Posterior vena cava (tissue), 2 donors: ENCODE data around the gene SLIT1. TPM values are rescaled to one million over a fixed set of nuclear protein-coding genes. Genes with fewer than 3 reads are reported as not detected.

ENCODE experiments used
- DNase-seq: peaks from one replicate; pipeline ENCODE4 v3.0.0-alpha.2; 2020; ENCODE audit warnings: low spot score
- intact Hi-C, 2 donors: fragments of 100-400 bp; cut with DNase I; formaldehyde crosslinking; loops; one replicate each; pipeline versions ENCODE4 v1.14.1 to v1.14.2; 2022 to 2023
- total RNA-seq, 2 donors: library from RNA; stranded (reverse); fragmentation: NEBNext Ultra II Directional; extraction: Animal tissue kit (Norgen Biotek cat#: 25700); gene quantifications; one replicate each; pipeline ENCODE4 v1.2.1, GENCODE V29; 2021
- donor health status: DM: yes; HTN: yes; CAD: no.
- donor health status: DM: yes; HTN: yes; CAD: no.

The SLIT1 gene
- total RNA-seq, 2 donors from 2014 or later, result 0.23 to 0.33 TPM

GRCh38 chr10:97179311-97179710, 6.4 kb downstream of the SLIT1 start:
- DNase-seq, result no peak
- intact Hi-C loops, result no loop called here

DNA sequence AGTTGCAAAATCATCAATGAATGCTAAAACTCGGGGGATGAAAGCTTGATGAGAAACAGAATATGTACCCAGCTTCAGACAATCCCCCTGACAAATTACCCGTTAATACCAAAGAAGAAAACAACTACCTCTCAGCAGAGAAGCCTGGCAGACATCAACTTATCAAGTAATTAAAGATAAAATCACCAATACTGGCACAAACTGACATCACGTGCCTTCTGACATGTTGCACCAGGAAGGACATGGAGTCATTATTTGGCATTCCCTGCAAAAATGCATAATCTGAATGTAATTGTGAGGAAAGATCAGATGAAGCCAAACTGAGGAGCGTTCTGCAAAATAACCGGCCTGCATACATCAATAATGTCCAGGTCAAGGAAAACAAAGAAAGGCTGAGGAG, 7.7 kb downstream of the SLIT1 start:
- no peak for DNase-seq
- intact Hi-C loops, result no loop called here

- intact Hi-C loops, result no loop called here
- peak; percentile 63 for DNase-seq
Measured at GRCh38 chr10:97176226-97176625, 9.5 kb downstream of the SLIT1 start.

DNA sequence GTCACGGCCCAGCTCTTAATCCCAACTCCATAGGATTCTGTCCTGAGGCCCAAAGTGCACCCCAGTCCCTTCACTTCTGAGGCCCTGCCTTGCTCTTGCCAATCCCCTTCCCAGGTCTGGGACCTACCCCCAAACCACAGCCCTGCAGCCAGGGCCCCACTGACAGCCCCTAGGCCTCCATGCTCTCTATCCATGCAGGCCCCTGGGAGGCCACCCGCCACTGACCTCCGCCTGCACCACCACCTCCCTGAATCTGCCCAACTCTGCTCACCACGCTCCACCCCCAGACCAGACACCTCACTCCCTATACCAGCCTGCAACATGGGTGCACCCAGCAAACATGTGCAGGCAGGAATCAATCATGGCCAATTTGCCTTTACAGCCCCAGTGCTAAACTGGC, 10.2 kb downstream of the SLIT1 start:
- intact Hi-C loops, result no loop called here

DNA sequence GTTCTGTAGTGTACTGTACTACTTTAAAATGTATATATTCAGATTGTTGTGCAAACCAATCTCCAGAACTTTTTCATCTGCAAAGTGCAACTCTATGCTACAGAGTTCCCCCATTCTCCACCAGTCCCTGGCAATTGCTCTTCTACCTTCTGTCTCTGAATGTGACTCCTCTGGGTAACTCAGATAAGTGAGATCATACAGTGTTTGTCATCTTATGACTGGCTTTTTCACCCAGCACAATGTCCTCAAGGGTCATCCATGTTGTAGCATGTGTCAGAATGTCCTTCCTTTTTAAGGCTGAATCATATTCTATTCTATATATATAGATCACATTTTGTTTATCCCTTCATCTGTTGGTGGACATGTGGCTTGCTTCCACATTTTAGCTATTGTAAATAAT, 10.8 kb downstream of the SLIT1 start:
- intact Hi-C loops, result no loop called here

More for the DNA sequence above, 10.2 kb downstream of the SLIT1 start:
- DNase-seq, result peak; percentile 59

GRCh38 chr10:97174276-97174775, 11.4 kb downstream of the SLIT1 start:
- intact Hi-C loops, result no loop called here
- DNase-seq, result peak; percentile 69

More for the DNA sequence above, 10.8 kb downstream of the SLIT1 start:
- DNase-seq, result no peak

GRCh38 chr10:97173036-97173435, 12.7 kb downstream of the SLIT1 start:
- peak; percentile 13 for DNase-seq
- intact Hi-C loops, result no loop called here

- intact Hi-C loops, result no loop called here
- DNase-seq, result peak; percentile 15
Measured at GRCh38 chr10:97171001-97171400, 14.8 kb downstream of the SLIT1 start.

DNA sequence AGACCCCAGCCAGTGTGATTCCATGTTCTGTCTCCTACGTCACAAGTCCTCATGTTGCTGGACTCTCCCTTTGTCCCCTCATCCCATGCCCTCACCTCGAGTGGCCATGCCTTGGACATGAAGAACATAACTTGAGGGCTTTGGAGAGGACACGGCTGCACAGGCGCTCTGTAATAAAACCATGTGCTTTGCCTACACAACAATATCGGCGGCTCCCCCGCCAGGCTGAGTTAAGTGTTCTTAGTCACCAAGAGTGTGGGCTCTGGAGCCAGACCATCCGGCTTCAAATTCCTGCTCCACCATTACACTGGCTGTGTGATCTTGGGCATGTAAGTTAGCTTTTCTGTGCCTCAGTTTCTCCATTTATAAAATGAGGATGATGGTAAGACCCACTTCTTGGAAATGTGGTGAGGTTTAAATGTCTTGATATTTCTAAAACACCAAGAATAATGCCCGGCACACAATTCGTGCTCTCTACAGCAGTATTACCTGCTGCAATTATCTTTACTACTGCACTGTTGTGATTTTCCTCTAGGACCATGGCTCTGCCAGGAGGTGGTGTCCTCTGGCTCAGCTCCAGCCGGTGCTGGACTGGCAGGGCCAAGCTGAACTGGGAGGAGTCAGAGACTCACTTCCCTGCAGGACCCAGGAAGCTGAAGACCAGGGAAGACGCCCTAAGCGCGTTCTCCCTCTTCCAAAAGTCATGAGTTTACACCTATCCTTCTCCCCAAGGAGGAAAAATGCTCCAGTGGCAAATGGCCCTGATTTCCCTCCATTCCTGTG, 15.7 kb downstream of the SLIT1 start:
- no peak for DNase-seq
- intact Hi-C loops, result no loop called here

DNA sequence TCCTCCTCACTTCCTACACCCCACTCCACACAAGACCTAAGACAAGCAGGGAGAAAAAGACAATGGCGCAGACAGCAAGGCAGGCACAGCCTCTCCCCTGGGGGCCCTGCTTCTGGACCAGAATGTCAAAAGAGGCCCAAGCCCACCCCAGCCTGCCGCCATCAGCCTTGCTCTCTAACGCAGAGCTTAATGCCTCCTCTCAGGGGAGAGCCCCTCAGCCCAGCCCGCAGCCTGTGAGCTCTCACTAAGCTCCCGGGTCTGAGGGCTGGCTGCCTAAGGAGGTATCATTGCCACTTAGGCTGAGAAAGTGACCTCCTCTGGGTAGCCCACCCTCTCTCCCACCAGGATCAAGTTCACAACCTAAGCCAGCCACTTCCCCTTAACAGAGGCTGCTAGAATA, 16.7 kb downstream of the SLIT1 start:
- no peak for DNase-seq
- intact Hi-C loops, result no loop called here

- intact Hi-C loops, result no loop called here
- no peak for DNase-seq
Measured at GRCh38 chr10:97168645-97169044, 17.1 kb downstream of the SLIT1 start.

DNA sequence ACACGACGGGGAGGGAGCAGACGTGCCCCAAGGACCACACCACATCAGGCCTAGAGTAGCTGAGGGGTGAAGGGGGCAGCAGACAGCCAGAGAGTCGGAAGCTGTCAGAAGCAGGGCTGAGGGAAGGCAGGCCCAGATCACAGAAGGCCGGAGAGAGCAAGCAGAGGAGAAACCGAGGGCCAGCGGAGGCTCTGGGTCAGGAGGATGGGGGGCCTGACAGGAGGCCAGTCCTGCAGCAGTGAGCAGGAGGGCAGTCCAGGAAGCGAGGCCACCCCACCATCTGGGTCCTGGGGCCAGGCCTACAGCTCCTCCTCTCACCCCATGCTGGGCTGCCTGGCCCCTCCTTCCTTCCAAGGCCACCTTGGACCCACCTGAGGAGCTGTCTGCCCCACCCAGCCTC, 20.3 kb downstream of the SLIT1 start:
- DNase-seq, result no peak
- intact Hi-C loops, result no loop called here

- intact Hi-C loops, result no loop called here
- DNase-seq, result no peak
Measured at GRCh38 chr10:97163781-97164501, 21.8 kb downstream of the SLIT1 start.

GRCh38 chr10:97163181-97163580, 22.6 kb downstream of the SLIT1 start:
- intact Hi-C loops, result no loop called here
- no peak for DNase-seq

- intact Hi-C loops, result no loop called here
- DNase-seq, result no peak
Measured at GRCh38 chr10:97159646-97160305, 26.0 kb downstream of the SLIT1 start.

- no peak for DNase-seq
- intact Hi-C loops, result no loop called here
Measured at GRCh38 chr10:97157578-97158095, 28.1 kb downstream of the SLIT1 start.

GRCh38 chr10:97154781-97155180, 31.0 kb downstream of the SLIT1 start:
- no peak for DNase-seq
- intact Hi-C loops, result no loop called here

DNA sequence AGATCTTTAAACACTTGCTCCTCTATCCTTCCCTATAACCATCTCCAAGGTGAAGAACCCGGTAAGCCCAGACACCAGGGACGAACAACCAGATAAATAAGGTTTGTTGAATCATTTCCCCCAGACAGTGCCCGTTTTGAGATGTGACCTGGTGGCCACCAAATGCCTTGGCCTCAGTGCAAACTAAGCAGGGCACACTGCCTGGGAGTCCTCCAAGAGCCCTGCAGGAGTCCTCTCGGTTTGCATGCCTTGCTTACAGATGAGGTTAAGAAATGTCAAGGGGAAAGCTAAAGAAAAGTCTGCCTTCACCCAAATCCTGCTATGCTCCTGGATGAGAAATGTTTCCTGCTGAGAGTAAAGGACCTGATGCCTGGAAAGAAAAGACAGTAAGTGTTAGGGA, 31.6 kb downstream of the SLIT1 start:
- no peak for DNase-seq
- intact Hi-C loops, result no loop called here

- intact Hi-C loops, result no loop called here
- DNase-seq, result no peak
Measured at GRCh38 chr10:97153270-97153850, 32.4 kb downstream of the SLIT1 start.
